Measurements from ENCODE around the gene KCNK4.

DNA sequence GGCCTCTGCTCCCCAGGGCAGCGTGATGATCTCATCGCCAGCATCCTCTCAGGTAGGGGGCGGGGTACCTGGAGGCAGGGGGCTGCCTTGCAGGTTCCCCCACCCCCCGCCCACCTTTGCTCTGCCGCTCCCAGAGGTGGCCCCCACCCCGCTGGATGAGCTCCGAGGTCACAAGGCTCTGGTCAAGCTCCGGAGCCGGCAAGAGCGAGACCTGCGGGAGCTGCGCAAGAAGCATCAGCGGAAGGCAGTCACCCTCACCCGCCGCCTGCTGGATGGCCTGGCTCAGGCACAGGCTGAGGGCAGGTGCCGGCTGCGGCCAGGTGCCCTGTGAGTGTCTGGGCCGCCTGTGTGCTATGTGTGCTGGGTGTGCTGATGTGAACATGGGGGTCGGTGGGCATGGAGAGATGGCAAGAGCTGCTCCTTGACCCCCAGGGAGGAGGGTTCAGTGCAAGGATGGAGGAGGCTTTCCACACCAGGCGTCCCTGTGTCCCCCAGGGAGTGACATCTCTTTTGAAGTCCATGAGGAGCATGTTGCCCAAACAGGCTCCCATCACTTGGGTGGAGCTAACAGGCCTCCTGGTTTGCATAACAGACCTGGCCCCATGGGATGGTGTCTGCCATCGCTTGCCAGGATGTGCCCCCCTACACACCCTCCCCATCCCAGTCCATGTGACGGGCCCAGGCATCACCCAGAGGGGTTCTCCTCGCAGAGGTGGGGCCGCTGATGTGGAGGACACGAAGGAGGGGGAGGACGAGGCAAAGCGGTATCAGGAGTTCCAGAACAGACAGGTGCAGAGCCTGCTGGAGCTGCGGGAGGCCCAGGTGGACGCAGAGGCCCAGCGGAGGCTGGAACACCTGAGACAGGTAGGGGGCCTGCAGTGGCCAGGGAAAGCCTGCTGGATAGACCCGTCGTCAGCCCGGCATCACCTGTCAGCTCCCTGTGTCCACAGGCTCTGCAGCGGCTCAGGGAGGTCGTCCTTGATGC is 25.6 kb upstream of the KCNK4 start:
- TF ChIP-seq, protein P1, sequence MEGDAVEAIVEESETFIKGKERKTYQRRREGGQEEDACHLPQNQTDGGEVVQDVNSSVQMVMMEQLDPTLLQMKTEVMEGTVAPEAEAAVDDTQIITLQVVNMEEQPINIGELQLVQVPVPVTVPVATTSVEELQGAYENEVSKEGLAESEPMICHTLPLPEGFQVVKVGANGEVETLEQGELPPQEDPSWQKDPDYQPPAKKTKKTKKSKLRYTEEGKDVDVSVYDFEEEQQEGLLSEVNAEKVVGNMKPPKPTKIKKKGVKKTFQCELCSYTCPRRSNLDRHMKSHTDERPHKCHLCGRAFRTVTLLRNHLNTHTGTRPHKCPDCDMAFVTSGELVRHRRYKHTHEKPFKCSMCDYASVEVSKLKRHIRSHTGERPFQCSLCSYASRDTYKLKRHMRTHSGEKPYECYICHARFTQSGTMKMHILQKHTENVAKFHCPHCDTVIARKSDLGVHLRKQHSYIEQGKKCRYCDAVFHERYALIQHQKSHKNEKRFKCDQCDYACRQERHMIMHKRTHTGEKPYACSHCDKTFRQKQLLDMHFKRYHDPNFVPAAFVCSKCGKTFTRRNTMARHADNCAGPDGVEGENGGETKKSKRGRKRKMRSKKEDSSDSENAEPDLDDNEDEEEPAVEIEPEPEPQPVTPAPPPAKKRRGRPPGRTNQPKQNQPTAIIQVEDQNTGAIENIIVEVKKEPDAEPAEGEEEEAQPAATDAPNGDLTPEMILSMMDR (IDR thresholded peaks at IDR 0.05): no peak
- TF ChIP-seq EZH2 (IDR thresholded peaks at IDR 0.05) (no peak), EZH2phosphoT487 (IDR thresholded peaks at IDR 0.05) (no peak)

Data from neural progenitor cell (in vitro differentiated cells).